Activated T-helper 1 cell treated with anti-CD3 and anti-CD28 coated beads, Interleukin-2, amount 50 U/mL, for 16 hours (primary cell): ENCODE measurements around the gene LRRC40.
"Not testable (repeated sequence)": the region's sequence is repeated elsewhere in the genome, so short reads cannot be mapped to it uniquely, and the experiment has no call there.

Experiments
- DNase-seq, 2 donors: peaks; one replicate each; pipeline ENCODE4 v3.0.0-alpha.2; 2020; ENCODE audit warnings: low read depth in 1 of 2, low spot score in 1 of 2

LRRC40 gene

GRCh38 chr1:70202173-70202758 is 3.1 kb downstream of the LRRC40 start:
- DNase-seq, result no peak

GRCh38 chr1:70200065-70200464 is 5.3 kb downstream of the LRRC40 start:
- DNase-seq, result no peak

GRCh38 chr1:70196333-70196732 is 9.0 kb downstream of the LRRC40 start:
- DNase-seq, result no peak

GRCh38 chr1:70195342-70195741 is 10.0 kb downstream of the LRRC40 start:
- no peak for DNase-seq

- DNase-seq, result no peak
These were observed 10.8 kb downstream of the LRRC40 start for GRCh38 chr1:70194601-70195000.

GRCh38 chr1:70192446-70192845 is 12.9 kb downstream of the LRRC40 start:
- not testable (repeated sequence) for DNase-seq

- no peak for DNase-seq
These were observed 15.2 kb downstream of the LRRC40 start for GRCh38 chr1:70190180-70190579.

GRCh38 chr1:70188522-70188921 is 16.9 kb downstream of the LRRC40 start:
- no peak for DNase-seq

GRCh38 chr1:70185181-70185580 is 20.2 kb downstream of the LRRC40 start:
- DNase-seq, result not testable (repeated sequence)

- DNase-seq, result no peak
These were observed 33.9 kb downstream of the LRRC40 start for GRCh38 chr1:70171512-70171911.

GRCh38 chr1:70169018-70169839 is 36.1 kb downstream of the LRRC40 start:
- DNase-seq, result no peak

GRCh38 chr1:70168283-70168682 is 37.1 kb downstream of the LRRC40 start:
- no peak for DNase-seq

GRCh38 chr1:70164350-70164749 is 41.0 kb downstream of the LRRC40 start:
- no peak for DNase-seq

GRCh38 chr1:70156529-70157120 is 48.8 kb downstream of the LRRC40 start:
- DNase-seq, result no peak

GRCh38 chr1:70153739-70154138 is 51.6 kb downstream of the LRRC40 start:
- DNase-seq, result no peak

GRCh38 chr1:70150444-70150843 is 54.9 kb downstream of the LRRC40 start:
- DNase-seq, result no peak

GRCh38 chr1:70146488-70146887 is 58.9 kb downstream of the LRRC40 start:
- no peak for DNase-seq

- no peak for DNase-seq
These were observed 62.2 kb downstream of the LRRC40 start for GRCh38 chr1:70143048-70143659.

GRCh38 chr1:70142075-70142474 is 63.3 kb downstream of the LRRC40 start:
- no peak for DNase-seq

GRCh38 chr1:70140894-70141293 is 64.5 kb downstream of the LRRC40 start:
- no peak for DNase-seq

GRCh38 chr1:70140343-70140742 is 65.0 kb downstream of the LRRC40 start:
- no peak for DNase-seq

- DNase-seq, result no peak
These were observed 71.2 kb downstream of the LRRC40 start for GRCh38 chr1:70134148-70134547.
